CD4-positive, CD25-positive, alpha-beta regulatory T cell (primary cell): Measurements from ENCODE around the gene SORT1. TPM values are rescaled to one million over a fixed set of nuclear protein-coding genes. Genes with fewer than 3 reads are reported as not detected.
"Not testable (repeated sequence)": the region's sequence is repeated elsewhere in the genome, so short reads cannot be mapped to it uniquely, and the experiment has no call there.

Experiments used
- ATAC-seq, 2 donors: fragments of 150-1000 bp; cut with Tn5 transposase; one replicate each; pipeline ENCODE4 v1.10.0; 2021; ENCODE audit warnings: low read depth in 2 of 2, moderate number of reproducible peaks in 2 of 2, moderate library complexity in 1 of 2
- DNase-seq, 3 donors: peaks; one replicate each; pipeline versions ENCODE4 v3.0.0 to v3.0.0-alpha.2; 2012 to 2022; ENCODE audit warnings: mixed read lengths in 1 of 3
- H3K27ac ChIP-seq: one replicate; pipeline ENCODE4 v1.7.0; 2013; ENCODE audit warnings: mild to moderate bottlenecking, low read length; ENCODE audit not compliant: insufficient read depth, poor library complexity, severe bottlenecking
- H3K27me3 ChIP-seq: one replicate; pipeline ENCODE4 v1.7.0; 2013; ENCODE audit warnings: low read length; ENCODE audit not compliant: control insufficient read depth, insufficient read depth
- H3K36me3 ChIP-seq: one replicate; pipeline ENCODE4 v1.7.0; 2013; ENCODE audit warnings: mild to moderate bottlenecking, low read length, moderate library complexity; ENCODE audit not compliant: control insufficient read depth, insufficient read depth
- H3K4me1 ChIP-seq: 2 replicates; pipeline ENCODE4 v1.7.0; 2013; ENCODE audit warnings: mild to moderate bottlenecking, low read length; ENCODE audit not compliant: insufficient read depth, control insufficient read depth, poor library complexity, severe bottlenecking
- H3K4me3 ChIP-seq: one replicate; pipeline ENCODE4 v1.7.0; 2013; ENCODE audit warnings: low read depth, mild to moderate bottlenecking, low read length, moderate library complexity
- H3K9me3 ChIP-seq, 2 experiments: 1 replicate in 1 of 2; 2 replicates in 1 of 2; pipeline ENCODE4 v1.7.0; 2013; ENCODE audit warnings: low read length in 2 of 2, mild to moderate bottlenecking in 1 of 2, moderate library complexity in 1 of 2; ENCODE audit not compliant: control insufficient read depth in 2 of 2
- H3K27ac Mint-ChIP-seq, 3 donors: one replicate each; pipeline ENCODE4 v1.8.0; 2020 to 2022; ENCODE audit warnings: mild to moderate bottlenecking in 3 of 3, mixed read lengths in 3 of 3, moderate library complexity in 2 of 3
- H3K27me3 Mint-ChIP-seq: one replicate; pipeline ENCODE4 v1.8.0; 2022; ENCODE audit warnings: mild to moderate bottlenecking, mixed read lengths
- H3K36me3 Mint-ChIP-seq: one replicate; pipeline ENCODE4 v1.8.0; 2020; ENCODE audit warnings: mixed read lengths
- H3K4me1 Mint-ChIP-seq, 4 donors: one replicate each; pipeline ENCODE4 v1.8.0; 2020 to 2022; ENCODE audit warnings: mixed read lengths in 4 of 4, mild to moderate bottlenecking in 1 of 4
- H3K4me3 Mint-ChIP-seq, 4 donors: one replicate each; pipeline ENCODE4 v1.8.0; 2020 to 2022; ENCODE audit warnings: mild to moderate bottlenecking in 4 of 4, mixed read lengths in 4 of 4, moderate library complexity in 3 of 4
- H3K9me3 Mint-ChIP-seq, 7 donors: one replicate each; pipeline ENCODE4 v1.8.0; 2020 to 2022; ENCODE audit warnings: mixed read lengths in 7 of 7, mild to moderate bottlenecking in 3 of 7, moderate library complexity in 2 of 7
- polyA plus RNA-seq, 4 donors: library from polyadenylated mRNA; unstranded; fragments of 300-500 nt; fragmentation: Illumina TruSeq; gene quantifications; one replicate each; pipeline ENCODE4 v1.2.3, GENCODE V29; 2021
- total RNA-seq: library from RNA; stranded (reverse); gene quantifications from one replicate; pipeline ENCODE4 v1.2.3, GENCODE V29; 2022

SORT1 gene
- total and polyA plus RNA-seq, 5 donors from 2014 or later, result 0.86 TPM; not detected in 4

DNA sequence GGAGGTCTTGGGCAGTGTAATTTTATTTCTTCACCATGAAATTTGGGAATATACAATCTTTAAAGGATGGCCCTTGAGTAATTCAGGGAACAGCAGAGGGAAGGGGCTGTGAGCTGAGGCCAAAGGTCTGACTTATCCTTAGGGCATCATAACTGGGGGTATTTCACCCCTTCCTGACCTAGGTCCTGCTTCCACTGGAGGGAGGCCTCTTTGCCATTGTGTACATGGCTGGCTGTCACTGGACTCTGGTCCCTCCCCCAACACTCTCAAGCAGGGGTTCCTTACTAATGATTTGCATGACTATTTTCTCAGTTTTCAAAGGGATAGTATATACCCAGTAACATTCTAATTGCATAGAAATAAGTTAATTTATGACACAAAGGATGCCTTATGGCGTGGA is 107.6 kb downstream of the SORT1 start:
- Histone ChIP-seq H3K36me3 (no peaks in the 10 kb centered on the region), H3K4me1 (no peaks in the 10 kb centered on the region), H3K27me3 (peaks cover 2% of the 10 kb centered on the region), H3K27ac (no peak overlapping the region), H3K9me3 (no peaks in the 10 kb centered on the region), H3K4me3 (no peak overlapping the region)
- Mint-ChIP-seq H3K27ac (no peak overlapping the region), H3K27me3 (peaks cover 40% of the 10 kb centered on the region), H3K4me1 (peaks cover 0 to 6% (median 0%) of the 10 kb centered on the region in 4 donors), H3K9me3 (no peaks in the 10 kb centered on the region), H3K36me3 (no peaks in the 10 kb centered on the region), H3K4me3 (no peak overlapping the region)
- no peak for ATAC-seq
- no peak for DNase-seq

DNA sequence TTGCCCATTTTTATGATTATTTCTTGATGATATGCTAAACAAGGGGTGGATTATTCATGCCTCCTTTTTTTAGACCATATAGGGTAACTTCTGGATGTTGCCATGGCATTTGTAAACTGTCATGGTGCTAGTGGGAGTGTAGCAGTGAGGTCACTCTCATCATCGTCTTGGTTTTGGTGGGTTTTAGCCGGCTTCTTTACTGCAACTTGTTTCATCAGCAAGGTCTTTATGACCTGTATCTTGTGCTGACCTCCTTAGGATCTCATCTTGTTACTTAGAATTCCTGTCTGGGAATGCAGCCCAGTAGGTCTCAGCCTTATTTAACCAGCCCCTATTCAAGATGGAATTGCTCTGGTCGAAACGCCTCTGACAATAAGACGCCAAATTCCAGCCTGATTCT is 111.0 kb downstream of the SORT1 start:
- peaks cover 2 to 33% (median 17%) of the 10 kb centered on the region in 4 donors for H3K4me1 Mint-ChIP-seq
- not testable (repeated sequence) for H3K9me3 ChIP-seq, H3K27me3 ChIP-seq, H3K36me3 Mint-ChIP-seq, H3K27ac ChIP-seq, H3K36me3 ChIP-seq, H3K9me3 Mint-ChIP-seq, H3K27ac Mint-ChIP-seq, ATAC-seq, H3K4me3 Mint-ChIP-seq, DNase-seq, H3K4me3 ChIP-seq
- peaks cover 23% of the 10 kb centered on the region for H3K27me3 Mint-ChIP-seq
- H3K4me1 ChIP-seq, result peaks cover 16% of the 10 kb centered on the region

DNA sequence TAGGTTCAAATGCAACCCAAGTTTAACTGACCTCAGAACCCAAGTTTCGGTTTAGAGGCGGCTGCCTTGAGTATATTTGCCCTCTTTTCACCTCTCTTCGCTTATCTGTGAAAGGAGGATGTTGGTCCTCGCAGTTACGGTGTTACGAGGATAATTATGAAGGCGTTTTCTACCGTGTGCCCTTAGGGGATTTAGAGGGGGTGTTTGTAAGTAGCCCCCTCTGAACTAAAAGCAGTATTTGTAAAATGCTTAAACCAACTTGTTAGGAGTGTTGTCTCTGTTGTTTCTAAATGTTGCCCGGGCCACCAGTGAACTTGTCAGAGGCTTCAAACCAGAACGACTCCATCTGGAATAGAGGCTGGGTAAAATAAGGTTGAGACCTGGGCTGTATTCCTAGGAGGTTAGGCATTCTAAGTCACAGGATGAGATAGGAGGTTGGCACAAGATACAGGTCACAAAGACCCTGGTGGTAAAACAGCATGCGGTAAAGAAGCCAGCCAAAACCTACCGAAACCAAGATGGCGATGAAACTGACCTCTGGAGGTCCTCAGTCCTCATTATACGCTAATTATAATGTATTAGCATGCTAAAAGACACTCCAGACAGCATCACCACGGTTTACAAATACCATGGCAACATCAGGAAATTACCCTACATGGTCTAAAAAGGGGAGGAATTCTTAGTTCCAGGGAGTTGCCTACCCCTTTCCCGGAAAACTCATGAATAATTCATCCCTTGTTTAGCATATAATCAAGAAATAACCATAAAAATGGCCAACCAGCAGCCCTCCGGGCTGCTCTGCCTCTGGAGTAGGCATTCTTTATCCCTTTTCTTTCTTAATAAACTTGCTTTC is 113.7 kb downstream of the SORT1 start:
- peak overlapping the region; percentile 96 for H3K4me3 ChIP-seq
- Mint-ChIP-seq H3K27me3 (peaks cover 13% of the 10 kb centered on the region), H3K27ac (peak overlapping the region; percentile 26 to 89 (median 73)), H3K4me3 (peak overlapping the region; percentile 91 to 98 (median 95)), H3K9me3 (no peaks in the 10 kb centered on the region), H3K4me1 (peaks cover 2 to 33% (median 18%) of the 10 kb centered on the region in 4 donors), H3K36me3 (no peaks in the 10 kb centered on the region)
- DNase-seq (no peak), ATAC-seq (no peak)
- H3K27me3 ChIP-seq, result no peaks in the 10 kb centered on the region
- H3K36me3 ChIP-seq, result no peaks in the 10 kb centered on the region
- H3K9me3 ChIP-seq, result no peaks in the 10 kb centered on the region
- H3K27ac ChIP-seq, result peak overlapping the region; percentile 68
- H3K4me1 ChIP-seq, result peaks cover 16% of the 10 kb centered on the region

DNA sequence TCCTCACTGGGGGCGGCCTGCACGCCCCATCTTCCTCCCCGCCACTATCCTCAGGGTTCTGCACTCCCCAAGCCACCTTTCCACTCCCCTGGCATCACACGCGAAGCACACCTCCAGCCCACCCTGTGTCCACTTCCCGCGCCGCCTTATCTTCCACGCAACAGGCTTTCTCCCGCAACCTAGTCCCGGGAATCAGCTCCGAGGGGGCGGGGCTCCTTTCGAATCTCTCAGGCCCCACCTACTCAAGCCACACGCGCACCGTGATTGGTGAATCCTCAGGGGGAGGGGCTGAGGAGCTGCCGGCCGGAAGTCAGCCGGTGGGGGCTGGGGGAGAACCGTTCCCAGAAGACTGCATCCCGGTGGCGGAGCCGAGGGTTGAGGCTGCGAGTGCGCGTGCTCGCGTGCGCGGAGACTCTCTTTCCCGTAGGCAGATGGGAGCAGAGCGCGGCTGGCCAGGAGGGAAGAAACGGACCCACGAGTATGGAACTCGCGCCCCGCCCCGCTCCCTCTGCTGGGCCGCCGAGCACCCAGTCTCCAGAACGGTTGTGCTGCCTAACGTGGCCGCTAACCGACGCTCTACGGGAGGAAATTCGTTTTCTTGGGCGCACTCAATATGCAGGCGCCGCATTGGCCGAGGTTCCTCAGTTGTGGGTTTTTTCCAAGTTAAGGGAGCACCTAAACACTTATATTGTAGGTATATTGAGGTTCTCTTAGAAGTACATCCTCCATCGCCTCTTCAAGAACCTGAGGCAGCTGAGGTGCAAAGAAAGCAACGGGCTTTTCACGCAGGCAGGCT is 114.6 kb downstream of the SORT1 start, which contains the start of gene PSRC1:
Gene PSRC1 (minus strand): TSS at position 194 of the 796 bp plus-strand sequence.
- Histone ChIP-seq H3K4me3 (peak within 1 kb of the TSS; percentile 96), H3K36me3 (no peaks in the 10 kb centered on the region), H3K4me1 (peaks cover 16% of the 10 kb centered on the region), H3K9me3 (no peaks in the 10 kb centered on the region), H3K27ac (peak within 1 kb of the TSS; percentile 68), H3K27me3 (no peaks in the 10 kb centered on the region)
- Mint-ChIP-seq H3K27ac (peak within 1 kb of the TSS; percentile 73 to 92 (median 89)), H3K9me3 (no peaks in the 10 kb centered on the region), H3K36me3 (no peaks in the 10 kb centered on the region), H3K4me3 (peak within 1 kb of the TSS; percentile 91 to 98 (median 95)), H3K4me1 (peaks cover 2 to 33% (median 18%) of the 10 kb centered on the region in 4 donors), H3K27me3 (peaks cover 6% of the 10 kb centered on the region)
- DNase-seq (peak; percentile 87 to 92 (median 89)), ATAC-seq (peak; percentile 95 to 98)

DNA sequence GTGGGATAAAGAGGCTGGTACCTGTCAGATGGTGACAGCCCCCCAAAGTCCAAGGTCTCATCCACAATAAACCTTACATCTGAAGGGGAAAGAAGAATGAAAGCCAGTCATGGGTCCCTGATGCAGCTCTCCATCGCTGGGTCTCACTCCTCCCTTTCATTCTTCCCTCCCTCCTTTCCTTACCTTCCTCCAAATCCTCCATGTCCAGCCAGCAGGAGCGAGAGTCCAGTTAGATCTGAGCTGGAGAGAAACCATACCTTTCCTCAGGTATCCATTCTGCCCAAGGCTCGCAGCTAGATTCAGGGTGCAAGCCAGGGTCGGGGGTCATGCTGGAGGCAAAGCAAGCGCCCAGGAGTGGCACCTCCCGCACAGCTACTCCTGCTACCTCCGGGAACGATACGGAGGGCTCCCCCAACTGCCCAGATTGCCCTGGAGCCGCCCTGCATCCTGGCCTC is 115.2 kb downstream of the SORT1 start:
- DNase-seq (no peak), ATAC-seq (no peak)
- Mint-ChIP-seq H3K9me3 (no peaks in the 10 kb centered on the region), H3K4me3 (peak overlapping the region; percentile 91 to 98 (median 95)), H3K27me3 (peaks cover under 1% of the 10 kb centered on the region), H3K4me1 (peaks cover 2 to 34% (median 18%) of the 10 kb centered on the region in 4 donors), H3K36me3 (no peaks in the 10 kb centered on the region), H3K27ac (peak overlapping the region in 2 of 3 donors; percentile 73 to 89)
- Histone ChIP-seq H3K27me3 (no peaks in the 10 kb centered on the region), H3K9me3 (no peaks in the 10 kb centered on the region), H3K36me3 (no peaks in the 10 kb centered on the region), H3K4me1 (peaks cover 16% of the 10 kb centered on the region), H3K4me3 (peak overlapping the region; percentile 96), H3K27ac (no peak overlapping the region)

DNA sequence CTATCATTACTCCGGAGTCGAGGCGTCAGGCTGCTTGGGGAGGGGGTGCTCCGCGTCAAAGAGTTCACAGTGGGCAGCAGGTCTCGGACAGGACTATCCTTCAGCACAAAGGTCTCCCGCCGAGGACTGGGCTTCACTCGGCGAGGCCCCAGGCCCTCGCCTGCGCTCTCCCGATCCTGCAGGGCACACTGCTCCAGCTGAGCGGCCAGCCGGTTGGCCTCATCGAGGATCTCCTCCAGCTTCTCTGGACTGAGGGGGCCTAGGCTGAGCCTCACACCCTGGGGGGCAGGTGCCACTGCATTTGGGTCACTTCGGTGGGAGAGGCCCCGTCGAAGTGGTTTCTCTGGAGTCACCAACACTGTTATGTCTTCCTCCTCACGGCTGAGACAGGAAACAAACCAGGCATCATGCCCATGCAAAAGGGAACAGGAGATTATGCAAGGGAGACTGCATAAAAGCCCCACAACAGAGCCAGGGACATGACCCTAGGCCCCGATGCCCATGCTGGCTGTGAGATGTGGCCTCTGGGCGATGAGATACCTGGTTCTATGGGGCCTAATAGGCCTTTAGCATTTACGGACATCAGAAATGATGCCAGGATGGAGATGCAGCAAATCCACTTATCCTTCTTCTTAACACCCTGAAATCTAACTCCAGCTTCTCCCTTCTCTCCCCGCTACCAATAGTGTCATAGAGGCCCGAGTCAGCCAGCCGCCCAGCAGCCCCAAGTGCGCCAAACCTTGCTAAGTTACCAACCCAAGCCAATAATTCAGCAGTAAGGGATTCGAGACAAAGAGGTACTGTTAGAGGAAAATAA is 115.8 kb downstream of the SORT1 start:
- Histone ChIP-seq H3K36me3 (no peaks in the 10 kb centered on the region), H3K4me1 (peaks cover 16% of the 10 kb centered on the region), H3K27ac (no peak overlapping the region), H3K9me3 (no peaks in the 10 kb centered on the region), H3K27me3 (no peaks in the 10 kb centered on the region), H3K4me3 (peak overlapping the region; percentile 96)
- ATAC-seq (no peak), DNase-seq (no peak)
- Mint-ChIP-seq H3K27ac (peak overlapping the region in 1 of 3 donors; percentile 52), H3K9me3 (no peaks in the 10 kb centered on the region), H3K4me1 (peaks cover 5 to 39% (median 21%) of the 10 kb centered on the region in 4 donors), H3K4me3 (peak overlapping the region; percentile 91 to 98 (median 95)), H3K27me3 (no peaks in the 10 kb centered on the region), H3K36me3 (no peaks in the 10 kb centered on the region)

DNA sequence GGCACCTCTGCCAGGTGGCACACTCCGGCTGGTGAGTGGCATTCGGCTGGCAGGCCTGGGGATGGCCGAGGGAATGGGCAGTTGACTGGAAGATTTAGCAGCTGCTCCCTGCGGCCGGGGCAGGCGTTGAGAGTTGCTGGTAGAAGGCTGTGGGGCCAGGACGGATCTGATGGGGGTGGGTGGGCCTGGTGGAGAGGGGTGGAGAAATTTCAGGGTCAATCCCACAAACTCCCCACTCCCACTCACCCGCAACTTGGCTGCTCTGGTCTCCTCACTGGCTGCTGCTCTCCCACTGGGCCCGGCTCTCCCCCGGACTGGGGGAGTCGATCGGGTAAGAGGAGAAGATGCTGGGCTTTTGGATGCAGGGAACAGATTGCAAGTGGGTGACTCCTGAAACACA is 116.9 kb downstream of the SORT1 start:
- H3K4me1 ChIP-seq, result peaks cover 16% of the 10 kb centered on the region
- H3K4me3 ChIP-seq, result no peak overlapping the region
- no peaks in the 10 kb centered on the region for H3K9me3 ChIP-seq
- DNase-seq (no peak), ATAC-seq (no peak)
- H3K27me3 ChIP-seq, result no peaks in the 10 kb centered on the region
- H3K36me3 ChIP-seq, result no peaks in the 10 kb centered on the region
- H3K27ac ChIP-seq, result no peak overlapping the region
- Mint-ChIP-seq H3K4me3 (peak overlapping the region in 1 of 4 donors; percentile 34), H3K36me3 (no peaks in the 10 kb centered on the region), H3K4me1 (peaks cover 5 to 33% (median 21%) of the 10 kb centered on the region in 4 donors), H3K27ac (no peak overlapping the region), H3K27me3 (no peaks in the 10 kb centered on the region), H3K9me3 (no peaks in the 10 kb centered on the region)
